ENCODE measurements around the gene TNS2.

The TNS2 gene

GRCh38 chr12:53065975-53066931 lies 16.4 kb downstream of the TNS2 start:
- Histone ChIP-seq H3K27me3 (ENCODE audit: low read depth, low read length) (no peaks in the 10 kb centered on the region), H3K36me3 (ENCODE audit: control insufficient read depth in 1 of 2, insufficient read depth in 2 of 2, low read length in 2 of 2) (peaks cover 30 to 34% of the 10 kb centered on the region in 2 donors), H3K9me3 (ENCODE audit: control insufficient read depth in 1 of 2, low read length in 2 of 2) (no peaks in the 10 kb centered on the region), H3K4me3 (ENCODE audit: low read depth in 1 of 2, low read length in 2 of 2) (peak overlapping the region in 1 of 2 donors; percentile 11), H3K27ac (ENCODE audit: low read length) (peak overlapping the region; percentile 80), H3K4me1 (ENCODE audit: control insufficient read depth in 1 of 2, insufficient read depth in 2 of 2, low read length in 2 of 2) (peaks cover 19 to 58% of the 10 kb centered on the region in 2 donors)

- no peak overlapping the region for H3K4me3 ChIP-seq (ENCODE audit: low read depth in 1 of 2, low read length in 2 of 2)
- no peaks in the 10 kb centered on the region for H3K9me3 ChIP-seq (ENCODE audit: control insufficient read depth in 1 of 2, low read length in 2 of 2)
- H3K27me3 ChIP-seq (ENCODE audit: low read depth, low read length), result no peaks in the 10 kb centered on the region
- peaks cover 18 to 58% of the 10 kb centered on the region in 2 donors for H3K4me1 ChIP-seq (ENCODE audit: control insufficient read depth in 1 of 2, insufficient read depth in 2 of 2, low read length in 2 of 2)
- no peak overlapping the region for H3K27ac ChIP-seq (ENCODE audit: low read length)
- H3K36me3 ChIP-seq (ENCODE audit: control insufficient read depth in 1 of 2, insufficient read depth in 2 of 2, low read length in 2 of 2), result peaks cover 24 to 32% of the 10 kb centered on the region in 2 donors
Measured at GRCh38 chr12:53067074-53067992, 17.5 kb downstream of the TNS2 start.

GRCh38 chr12:53067993-53068770 lies 18.3 kb downstream of the TNS2 start:
- Histone ChIP-seq H3K27me3 (ENCODE audit: low read depth, low read length) (no peaks in the 10 kb centered on the region), H3K4me1 (ENCODE audit: control insufficient read depth in 1 of 2, insufficient read depth in 2 of 2, low read length in 2 of 2) (peaks cover 24 to 58% of the 10 kb centered on the region in 2 donors), H3K9me3 (ENCODE audit: control insufficient read depth in 1 of 2, low read length in 2 of 2) (no peaks in the 10 kb centered on the region), H3K36me3 (ENCODE audit: control insufficient read depth in 1 of 2, insufficient read depth in 2 of 2, low read length in 2 of 2) (peaks cover 18 to 30% of the 10 kb centered on the region in 2 donors), H3K4me3 (ENCODE audit: low read depth in 1 of 2, low read length in 2 of 2) (no peak overlapping the region), H3K27ac (ENCODE audit: low read length) (peak overlapping the region; percentile 23)

- Histone ChIP-seq H3K27me3 (ENCODE audit: low read depth, low read length) (no peaks in the 10 kb centered on the region), H3K4me1 (ENCODE audit: control insufficient read depth in 1 of 2, insufficient read depth in 2 of 2, low read length in 2 of 2) (peaks cover 24 to 57% of the 10 kb centered on the region in 2 donors), H3K4me3 (ENCODE audit: low read depth in 1 of 2, low read length in 2 of 2) (no peak overlapping the region), H3K9me3 (ENCODE audit: control insufficient read depth in 1 of 2, low read length in 2 of 2) (no peaks in the 10 kb centered on the region), H3K36me3 (ENCODE audit: control insufficient read depth in 1 of 2, insufficient read depth in 2 of 2, low read length in 2 of 2) (peaks cover 13 to 24% of the 10 kb centered on the region in 2 donors), H3K27ac (ENCODE audit: low read length) (peak overlapping the region; percentile 23)
Measured at GRCh38 chr12:53068811-53069585, 19.1 kb downstream of the TNS2 start.

GRCh38 chr12:53069621-53070410 lies 20.0 kb downstream of the TNS2 start:
- Histone ChIP-seq H3K36me3 (ENCODE audit: control insufficient read depth in 1 of 2, insufficient read depth in 2 of 2, low read length in 2 of 2) (peaks cover 16 to 25% of the 10 kb centered on the region in 2 donors), H3K4me3 (ENCODE audit: low read depth in 1 of 2, low read length in 2 of 2) (no peak overlapping the region), H3K27me3 (ENCODE audit: low read depth, low read length) (no peaks in the 10 kb centered on the region), H3K27ac (ENCODE audit: low read length) (peak overlapping the region; percentile 18), H3K4me1 (ENCODE audit: control insufficient read depth in 1 of 2, insufficient read depth in 2 of 2, low read length in 2 of 2) (peaks cover 26 to 58% of the 10 kb centered on the region in 2 donors), H3K9me3 (ENCODE audit: control insufficient read depth in 1 of 2, low read length in 2 of 2) (no peaks in the 10 kb centered on the region)

GRCh38 chr12:53070877-53071492 lies 21.1 kb downstream of the TNS2 start:
- Histone ChIP-seq H3K4me1 (ENCODE audit: control insufficient read depth in 1 of 2, insufficient read depth in 2 of 2, low read length in 2 of 2) (peaks cover 27 to 55% of the 10 kb centered on the region in 2 donors), H3K27me3 (ENCODE audit: low read depth, low read length) (no peaks in the 10 kb centered on the region), H3K27ac (ENCODE audit: low read length) (peak overlapping the region; percentile 18), H3K4me3 (ENCODE audit: low read depth in 1 of 2, low read length in 2 of 2) (no peak overlapping the region), H3K36me3 (ENCODE audit: control insufficient read depth in 1 of 2, insufficient read depth in 2 of 2, low read length in 2 of 2) (peaks cover 28 to 31% of the 10 kb centered on the region in 2 donors), H3K9me3 (ENCODE audit: control insufficient read depth in 1 of 2, low read length in 2 of 2) (no peaks in the 10 kb centered on the region)

- H3K27ac ChIP-seq (ENCODE audit: low read length), result peak overlapping the region; percentile 64
- peaks cover 21 to 50% of the 10 kb centered on the region in 2 donors for H3K4me1 ChIP-seq (ENCODE audit: control insufficient read depth in 1 of 2, insufficient read depth in 2 of 2, low read length in 2 of 2)
- no peaks in the 10 kb centered on the region for H3K9me3 ChIP-seq (ENCODE audit: control insufficient read depth in 1 of 2, low read length in 2 of 2)
- peaks cover 33 to 39% of the 10 kb centered on the region in 2 donors for H3K36me3 ChIP-seq (ENCODE audit: control insufficient read depth in 1 of 2, insufficient read depth in 2 of 2, low read length in 2 of 2)
- no peaks in the 10 kb centered on the region for H3K27me3 ChIP-seq (ENCODE audit: low read depth, low read length)
- H3K4me3 ChIP-seq (ENCODE audit: low read depth in 1 of 2, low read length in 2 of 2), result peak overlapping the region in 1 of 2 donors; percentile 17
Measured at GRCh38 chr12:53071591-53072551, 22.0 kb downstream of the TNS2 start.

- H3K27ac ChIP-seq (ENCODE audit: low read length), result peak overlapping the region; percentile 44
- H3K9me3 ChIP-seq (ENCODE audit: control insufficient read depth in 1 of 2, low read length in 2 of 2), result no peaks in the 10 kb centered on the region
- no peak overlapping the region for H3K4me3 ChIP-seq (ENCODE audit: low read depth in 1 of 2, low read length in 2 of 2)
- H3K36me3 ChIP-seq (ENCODE audit: control insufficient read depth in 1 of 2, insufficient read depth in 2 of 2, low read length in 2 of 2), result peaks cover 32 to 37% of the 10 kb centered on the region in 2 donors
- no peaks in the 10 kb centered on the region for H3K27me3 ChIP-seq (ENCODE audit: low read depth, low read length)
- peaks cover 21 to 61% of the 10 kb centered on the region in 2 donors for H3K4me1 ChIP-seq (ENCODE audit: control insufficient read depth in 1 of 2, insufficient read depth in 2 of 2, low read length in 2 of 2)
Measured at GRCh38 chr12:53073881-53074280, 24.0 kb downstream of the TNS2 start.

Measured in muscle layer of duodenum (tissue), 2 donors.